ENCODE results near the gene RAPGEF1.

DNA sequence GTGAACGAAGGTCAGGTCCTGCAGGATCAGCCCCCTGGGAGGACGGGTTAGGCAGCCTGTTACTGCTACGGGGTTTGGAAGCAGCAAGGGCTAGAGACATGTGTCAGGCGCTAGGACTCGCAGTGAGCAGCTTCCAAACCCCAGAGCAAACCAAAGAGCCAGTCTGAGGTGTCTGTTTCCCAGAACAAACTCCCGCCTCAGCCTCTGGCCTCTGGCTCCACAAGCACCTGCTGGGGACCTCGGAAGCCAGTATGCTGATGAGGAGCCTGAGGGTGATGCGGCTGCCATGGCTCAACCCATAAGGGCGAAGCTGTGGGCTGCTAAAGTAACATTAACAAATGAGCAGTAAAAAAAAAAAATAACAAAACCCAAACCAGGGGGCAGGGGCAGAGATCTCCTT is 159.5 kb downstream of the RAPGEF1 start:
- TF ChIP-seq, protein P1, sequence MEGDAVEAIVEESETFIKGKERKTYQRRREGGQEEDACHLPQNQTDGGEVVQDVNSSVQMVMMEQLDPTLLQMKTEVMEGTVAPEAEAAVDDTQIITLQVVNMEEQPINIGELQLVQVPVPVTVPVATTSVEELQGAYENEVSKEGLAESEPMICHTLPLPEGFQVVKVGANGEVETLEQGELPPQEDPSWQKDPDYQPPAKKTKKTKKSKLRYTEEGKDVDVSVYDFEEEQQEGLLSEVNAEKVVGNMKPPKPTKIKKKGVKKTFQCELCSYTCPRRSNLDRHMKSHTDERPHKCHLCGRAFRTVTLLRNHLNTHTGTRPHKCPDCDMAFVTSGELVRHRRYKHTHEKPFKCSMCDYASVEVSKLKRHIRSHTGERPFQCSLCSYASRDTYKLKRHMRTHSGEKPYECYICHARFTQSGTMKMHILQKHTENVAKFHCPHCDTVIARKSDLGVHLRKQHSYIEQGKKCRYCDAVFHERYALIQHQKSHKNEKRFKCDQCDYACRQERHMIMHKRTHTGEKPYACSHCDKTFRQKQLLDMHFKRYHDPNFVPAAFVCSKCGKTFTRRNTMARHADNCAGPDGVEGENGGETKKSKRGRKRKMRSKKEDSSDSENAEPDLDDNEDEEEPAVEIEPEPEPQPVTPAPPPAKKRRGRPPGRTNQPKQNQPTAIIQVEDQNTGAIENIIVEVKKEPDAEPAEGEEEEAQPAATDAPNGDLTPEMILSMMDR (conservative IDR thresholded peaks at IDR 0.05; ENCODE audit: low read depth in 2 of 2) = no peak
- TF ChIP-seq POLR2AphosphoS5 (IDR thresholded peaks at IDR 0.05; ENCODE audit: low read depth) (no peak), EZH2 (IDR thresholded peaks at IDR 0.05; ENCODE audit: low read depth, unreplicated experiment) (no peak), EZH2phosphoT487 (IDR thresholded peaks at IDR 0.05; ENCODE audit: unreplicated experiment) (no peak), CREB1 (CRISPR knock-in tag; IDR thresholded peaks at IDR 0.05; ENCODE audit: low read depth) (no peak), JUNB (IDR thresholded peaks at IDR 0.05; ENCODE audit: unreplicated experiment) (no peak), ZNF331 (CRISPR knock-in tag; IDR thresholded peaks at IDR 0.05; ENCODE audit: low read depth) (no peak), ZNF114 (CRISPR knock-in tag; IDR thresholded peaks at IDR 0.05) (no peak), STAT1 (IDR thresholded peaks at IDR 0.05; ENCODE audit: unreplicated experiment) (no peak), NANOG (IDR thresholded peaks at IDR 0.05; ENCODE audit: borderline replicate concordance) (no peak)
- TF ChIP-seq, protein P2, sequence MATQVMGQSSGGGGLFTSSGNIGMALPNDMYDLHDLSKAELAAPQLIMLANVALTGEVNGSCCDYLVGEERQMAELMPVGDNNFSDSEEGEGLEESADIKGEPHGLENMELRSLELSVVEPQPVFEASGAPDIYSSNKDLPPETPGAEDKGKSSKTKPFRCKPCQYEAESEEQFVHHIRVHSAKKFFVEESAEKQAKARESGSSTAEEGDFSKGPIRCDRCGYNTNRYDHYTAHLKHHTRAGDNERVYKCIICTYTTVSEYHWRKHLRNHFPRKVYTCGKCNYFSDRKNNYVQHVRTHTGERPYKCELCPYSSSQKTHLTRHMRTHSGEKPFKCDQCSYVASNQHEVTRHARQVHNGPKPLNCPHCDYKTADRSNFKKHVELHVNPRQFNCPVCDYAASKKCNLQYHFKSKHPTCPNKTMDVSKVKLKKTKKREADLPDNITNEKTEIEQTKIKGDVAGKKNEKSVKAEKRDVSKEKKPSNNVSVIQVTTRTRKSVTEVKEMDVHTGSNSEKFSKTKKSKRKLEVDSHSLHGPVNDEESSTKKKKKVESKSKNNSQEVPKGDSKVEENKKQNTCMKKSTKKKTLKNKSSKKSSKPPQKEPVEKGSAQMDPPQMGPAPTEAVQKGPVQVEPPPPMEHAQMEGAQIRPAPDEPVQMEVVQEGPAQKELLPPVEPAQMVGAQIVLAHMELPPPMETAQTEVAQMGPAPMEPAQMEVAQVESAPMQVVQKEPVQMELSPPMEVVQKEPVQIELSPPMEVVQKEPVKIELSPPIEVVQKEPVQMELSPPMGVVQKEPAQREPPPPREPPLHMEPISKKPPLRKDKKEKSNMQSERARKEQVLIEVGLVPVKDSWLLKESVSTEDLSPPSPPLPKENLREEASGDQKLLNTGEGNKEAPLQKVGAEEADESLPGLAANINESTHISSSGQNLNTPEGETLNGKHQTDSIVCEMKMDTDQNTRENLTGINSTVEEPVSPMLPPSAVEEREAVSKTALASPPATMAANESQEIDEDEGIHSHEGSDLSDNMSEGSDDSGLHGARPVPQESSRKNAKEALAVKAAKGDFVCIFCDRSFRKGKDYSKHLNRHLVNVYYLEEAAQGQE (IDR thresholded peaks at IDR 0.05; ENCODE audit: unreplicated experiment) = no peak
- TF ChIP-seq, protein P3, sequence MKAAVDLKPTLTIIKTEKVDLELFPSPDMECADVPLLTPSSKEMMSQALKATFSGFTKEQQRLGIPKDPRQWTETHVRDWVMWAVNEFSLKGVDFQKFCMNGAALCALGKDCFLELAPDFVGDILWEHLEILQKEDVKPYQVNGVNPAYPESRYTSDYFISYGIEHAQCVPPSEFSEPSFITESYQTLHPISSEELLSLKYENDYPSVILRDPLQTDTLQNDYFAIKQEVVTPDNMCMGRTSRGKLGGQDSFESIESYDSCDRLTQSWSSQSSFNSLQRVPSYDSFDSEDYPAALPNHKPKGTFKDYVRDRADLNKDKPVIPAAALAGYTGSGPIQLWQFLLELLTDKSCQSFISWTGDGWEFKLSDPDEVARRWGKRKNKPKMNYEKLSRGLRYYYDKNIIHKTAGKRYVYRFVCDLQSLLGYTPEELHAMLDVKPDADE (IDR thresholded peaks at IDR 0.05) = no peak
- TF ChIP-seq, protein P4, sequence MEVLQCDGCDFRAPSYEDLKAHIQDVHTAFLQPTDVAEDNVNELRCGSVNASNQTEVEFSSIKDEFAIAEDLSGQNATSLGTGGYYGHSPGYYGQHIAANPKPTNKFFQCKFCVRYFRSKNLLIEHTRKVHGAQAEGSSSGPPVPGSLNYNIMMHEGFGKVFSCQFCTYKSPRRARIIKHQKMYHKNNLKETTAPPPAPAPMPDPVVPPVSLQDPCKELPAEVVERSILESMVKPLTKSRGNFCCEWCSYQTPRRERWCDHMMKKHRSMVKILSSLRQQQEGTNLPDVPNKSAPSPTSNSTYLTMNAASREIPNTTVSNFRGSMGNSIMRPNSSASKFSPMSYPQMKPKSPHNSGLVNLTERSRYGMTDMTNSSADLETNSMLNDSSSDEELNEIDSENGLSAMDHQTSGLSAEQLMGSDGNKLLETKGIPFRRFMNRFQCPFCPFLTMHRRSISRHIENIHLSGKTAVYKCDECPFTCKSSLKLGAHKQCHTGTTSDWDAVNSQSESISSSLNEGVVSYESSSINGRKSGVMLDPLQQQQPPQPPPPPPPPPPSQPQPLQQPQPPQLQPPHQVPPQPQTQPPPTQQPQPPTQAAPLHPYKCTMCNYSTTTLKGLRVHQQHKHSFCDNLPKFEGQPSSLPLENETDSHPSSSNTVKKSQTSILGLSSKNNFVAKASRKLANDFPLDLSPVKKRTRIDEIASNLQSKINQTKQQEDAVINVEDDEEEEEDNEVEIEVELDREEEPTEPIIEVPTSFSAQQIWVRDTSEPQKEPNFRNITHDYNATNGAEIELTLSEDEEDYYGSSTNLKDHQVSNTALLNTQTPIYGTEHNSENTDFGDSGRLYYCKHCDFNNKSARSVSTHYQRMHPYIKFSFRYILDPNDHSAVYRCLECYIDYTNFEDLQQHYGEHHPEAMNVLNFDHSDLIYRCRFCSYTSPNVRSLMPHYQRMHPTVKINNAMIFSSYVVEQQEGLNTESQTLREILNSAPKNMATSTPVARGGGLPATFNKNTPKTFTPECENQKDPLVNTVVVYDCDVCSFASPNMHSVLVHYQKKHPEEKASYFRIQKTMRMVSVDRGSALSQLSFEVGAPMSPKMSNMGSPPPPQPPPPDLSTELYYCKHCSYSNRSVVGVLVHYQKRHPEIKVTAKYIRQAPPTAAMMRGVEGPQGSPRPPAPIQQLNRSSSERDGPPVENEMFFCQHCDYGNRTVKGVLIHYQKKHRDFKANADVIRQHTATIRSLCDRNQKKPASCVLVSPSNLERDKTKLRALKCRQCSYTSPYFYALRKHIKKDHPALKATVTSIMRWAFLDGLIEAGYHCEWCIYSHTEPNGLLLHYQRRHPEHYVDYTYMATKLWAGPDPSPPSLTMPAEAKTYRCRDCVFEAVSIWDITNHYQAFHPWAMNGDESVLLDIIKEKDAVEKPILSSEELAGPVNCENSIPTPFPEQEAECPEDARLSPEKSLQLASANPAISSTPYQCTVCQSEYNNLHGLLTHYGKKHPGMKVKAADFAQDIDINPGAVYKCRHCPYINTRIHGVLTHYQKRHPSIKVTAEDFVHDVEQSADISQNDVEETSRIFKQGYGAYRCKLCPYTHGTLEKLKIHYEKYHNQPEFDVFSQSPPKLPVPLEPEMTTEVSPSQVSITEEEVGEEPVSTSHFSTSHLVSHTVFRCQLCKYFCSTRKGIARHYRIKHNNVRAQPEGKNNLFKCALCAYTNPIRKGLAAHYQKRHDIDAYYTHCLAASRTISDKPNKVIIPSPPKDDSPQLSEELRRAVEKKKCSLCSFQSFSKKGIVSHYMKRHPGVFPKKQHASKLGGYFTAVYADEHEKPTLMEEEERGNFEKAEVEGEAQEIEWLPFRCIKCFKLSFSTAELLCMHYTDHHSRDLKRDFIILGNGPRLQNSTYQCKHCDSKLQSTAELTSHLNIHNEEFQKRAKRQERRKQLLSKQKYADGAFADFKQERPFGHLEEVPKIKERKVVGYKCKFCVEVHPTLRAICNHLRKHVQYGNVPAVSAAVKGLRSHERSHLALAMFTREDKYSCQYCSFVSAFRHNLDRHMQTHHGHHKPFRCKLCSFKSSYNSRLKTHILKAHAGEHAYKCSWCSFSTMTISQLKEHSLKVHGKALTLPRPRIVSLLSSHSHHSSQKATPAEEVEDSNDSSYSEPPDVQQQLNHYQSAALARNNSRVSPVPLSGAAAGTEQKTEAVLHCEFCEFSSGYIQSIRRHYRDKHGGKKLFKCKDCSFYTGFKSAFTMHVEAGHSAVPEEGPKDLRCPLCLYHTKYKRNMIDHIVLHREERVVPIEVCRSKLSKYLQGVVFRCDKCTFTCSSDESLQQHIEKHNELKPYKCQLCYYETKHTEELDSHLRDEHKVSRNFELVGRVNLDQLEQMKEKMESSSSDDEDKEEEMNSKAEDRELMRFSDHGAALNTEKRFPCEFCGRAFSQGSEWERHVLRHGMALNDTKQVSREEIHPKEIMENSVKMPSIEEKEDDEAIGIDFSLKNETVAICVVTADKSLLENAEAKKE (CRISPR knock-in tag; IDR thresholded peaks at IDR 0.05) = no peak
